GM21515 (cell line): ENCODE measurements around the gene LAMA2.

Experiments used
- ATAC-seq: cut with Tn5 transposase; IDR thresholded peaks from one replicate; pipeline ENCODE4 v1.9.1; 2021; ENCODE audit not compliant: unreplicated experiment

Gene LAMA2

DNA sequence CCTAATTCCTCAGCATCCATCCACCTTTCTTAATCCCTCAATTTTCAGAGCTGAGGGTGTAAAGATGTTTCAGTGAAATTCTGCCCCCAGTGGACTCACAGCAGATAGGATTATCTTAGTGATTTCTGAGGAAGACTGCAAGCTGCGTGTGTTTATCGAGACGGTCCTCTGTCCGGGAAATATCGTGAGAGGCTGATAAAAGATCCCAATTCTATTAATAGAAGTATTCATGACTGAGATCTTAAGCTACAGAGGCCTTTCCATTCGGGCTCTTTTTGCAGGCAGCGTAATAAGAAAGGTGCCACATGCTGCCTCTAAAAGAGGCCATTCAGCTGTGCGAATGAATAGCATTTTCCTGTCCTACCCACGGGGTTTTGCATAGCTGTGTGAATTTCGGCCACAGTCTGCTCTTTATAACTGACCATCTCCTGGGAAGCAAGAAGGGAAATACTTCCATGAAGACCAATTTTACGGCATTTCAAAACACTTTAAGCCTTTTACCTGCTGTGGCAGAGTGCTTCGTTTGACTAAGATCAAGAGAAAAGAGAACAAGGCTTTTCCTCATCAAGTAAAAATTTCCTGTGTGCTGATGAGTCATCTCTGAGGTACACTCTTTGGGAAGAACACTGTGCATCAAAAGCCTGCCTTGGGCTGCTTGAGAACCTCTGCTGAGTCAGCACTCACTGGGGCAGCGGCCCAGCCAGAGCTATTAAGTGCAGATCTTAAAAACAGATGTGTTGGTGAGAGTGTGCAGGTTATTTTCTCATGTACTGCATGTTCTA is 618.2 kb downstream of the LAMA2 start:
- ATAC-seq: no peak

DNA sequence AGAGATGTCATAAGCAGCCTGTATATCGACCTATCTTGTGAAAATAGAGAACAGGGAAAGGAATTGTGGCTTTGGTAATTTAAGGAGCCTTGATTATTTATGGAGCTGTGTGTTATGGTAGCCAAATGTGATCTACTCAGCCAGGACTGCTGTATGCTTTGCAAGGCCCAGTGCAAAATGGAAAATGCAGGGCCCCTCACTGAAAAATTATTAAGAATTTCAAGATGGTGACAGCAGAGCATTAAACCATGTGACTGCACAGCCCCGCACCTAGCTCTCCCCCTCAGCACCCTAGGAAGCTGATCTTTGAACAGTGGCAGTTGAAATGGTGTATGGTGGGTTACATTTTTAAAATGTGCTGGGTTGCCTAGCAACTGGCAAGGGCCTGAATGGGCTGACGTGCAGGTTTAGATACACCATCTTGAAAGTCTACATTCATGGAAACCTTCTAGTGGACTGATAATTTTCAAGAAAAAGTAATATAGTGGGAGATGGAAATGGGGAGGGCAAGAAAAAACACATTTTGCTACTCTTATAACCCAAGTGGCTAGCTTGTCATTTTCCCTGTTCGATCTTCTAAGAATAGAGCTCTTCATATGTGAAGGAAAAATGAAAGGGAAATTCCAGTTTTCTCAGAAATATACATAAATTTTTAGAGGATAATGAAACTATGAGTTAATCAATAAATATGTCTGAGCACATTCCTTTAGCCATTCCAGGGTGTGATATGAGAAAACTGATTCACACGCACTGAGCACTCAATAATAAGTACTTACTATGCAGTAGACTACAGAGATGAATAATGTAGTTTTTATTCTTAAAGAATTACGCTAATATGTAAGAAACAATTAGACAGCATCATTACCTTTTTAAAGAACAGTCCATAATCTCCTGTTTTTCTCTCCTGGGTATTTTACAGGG is 619.1 kb downstream of the LAMA2 start:
- no peak for ATAC-seq

DNA sequence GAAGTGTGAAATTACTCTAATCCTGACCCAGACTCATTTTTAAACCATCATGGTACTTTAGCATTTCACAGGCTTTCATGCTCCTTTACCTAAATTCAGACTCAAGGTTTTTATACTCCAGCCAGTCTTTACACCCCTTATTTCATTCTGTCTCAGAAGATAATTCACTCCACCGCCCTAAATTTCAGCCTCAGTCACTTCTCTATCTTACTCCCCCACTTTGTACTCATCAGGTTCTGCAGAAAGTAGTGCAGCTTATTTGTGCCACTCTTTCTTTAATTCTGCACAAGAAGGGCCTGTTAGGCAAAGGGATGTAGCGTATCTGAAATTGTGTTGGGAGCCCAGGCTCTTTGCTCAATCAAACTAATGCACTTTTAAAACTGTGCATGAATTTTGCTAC is 621.5 kb downstream of the LAMA2 start:
- ATAC-seq: no peak

DNA sequence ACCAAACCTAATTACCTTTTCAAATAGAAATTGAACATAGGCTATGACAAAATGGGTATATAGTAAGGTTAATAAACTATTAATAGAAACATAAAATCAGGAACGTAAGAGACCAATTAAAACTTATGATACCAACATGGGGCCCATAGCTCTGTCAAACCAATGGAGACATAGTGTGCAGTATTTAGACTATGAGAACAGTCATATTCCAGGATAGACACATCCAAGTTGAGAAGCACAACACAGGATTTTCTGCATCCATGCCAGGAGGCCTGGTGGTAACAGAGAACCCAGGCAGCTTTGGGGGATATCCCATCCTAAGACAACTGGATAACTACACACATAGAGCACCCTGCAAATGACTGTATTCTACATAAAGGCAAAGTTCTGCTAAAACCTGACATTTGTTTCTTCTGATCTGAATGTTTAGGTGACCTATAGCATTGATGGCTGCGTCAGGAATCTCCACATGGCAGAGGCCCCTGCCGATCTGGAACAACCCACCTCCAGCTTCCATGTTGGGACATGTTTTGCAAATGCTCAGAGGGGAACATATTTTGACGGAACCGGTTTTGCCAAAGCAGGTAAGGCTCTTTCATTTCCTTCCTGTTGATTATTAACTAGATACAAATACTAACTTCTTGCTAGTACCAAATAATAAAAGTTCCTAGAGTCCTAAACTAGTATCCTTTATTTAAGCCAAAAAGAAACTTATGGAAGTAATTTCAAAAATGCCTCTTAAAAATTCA is 624.3 kb downstream of the LAMA2 start:
- no peak for ATAC-seq

DNA sequence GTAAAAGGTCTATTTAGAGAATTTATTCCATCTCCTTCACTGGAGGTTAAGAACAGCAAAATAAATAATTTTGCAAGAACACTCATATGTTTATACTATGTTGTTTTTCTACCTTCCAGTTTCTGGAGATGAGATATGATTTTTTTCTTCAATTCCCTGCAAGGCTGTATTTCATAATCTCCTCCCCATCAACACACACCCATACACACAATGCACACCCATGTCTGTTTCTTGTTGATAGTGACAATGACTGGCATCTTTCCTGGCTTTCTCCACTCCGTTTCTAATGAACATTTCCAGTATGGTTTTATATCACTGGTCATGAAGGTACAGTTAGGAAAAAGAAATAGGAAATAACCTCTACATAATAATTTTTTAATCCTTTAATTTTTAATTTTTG is 624.9 kb downstream of the LAMA2 start:
- ATAC-seq: no peak

DNA sequence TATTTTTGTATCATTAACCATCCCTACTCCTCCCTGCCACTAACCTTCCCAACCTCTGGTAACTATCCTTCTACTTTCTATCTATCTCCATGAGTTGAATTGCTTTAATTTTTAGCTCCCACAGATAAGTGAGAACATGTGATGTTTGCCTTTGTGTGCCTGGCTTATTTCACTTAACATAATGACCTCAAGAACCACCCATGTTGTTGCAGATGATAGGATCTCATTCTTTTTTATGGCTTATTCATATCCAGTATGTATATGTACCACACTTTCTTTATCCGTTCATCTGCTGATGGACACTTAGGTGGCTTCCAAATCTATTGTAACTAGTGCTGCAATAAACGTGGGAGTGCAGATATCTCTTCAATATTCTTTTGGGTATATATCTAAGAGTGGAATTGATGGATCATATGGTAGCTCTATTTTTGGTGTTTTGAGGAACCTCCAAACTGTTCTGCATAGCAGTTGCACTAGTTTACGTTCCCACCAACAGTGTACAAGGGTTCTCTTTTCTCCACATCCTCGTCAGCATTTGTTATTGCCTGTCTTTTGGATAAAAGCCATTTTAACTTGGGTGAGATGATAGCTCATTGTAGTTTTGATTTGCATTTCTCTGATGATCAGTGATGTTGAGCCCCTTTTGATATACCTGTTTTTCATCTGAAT is 625.7 kb downstream of the LAMA2 start:
- no peak for ATAC-seq

DNA sequence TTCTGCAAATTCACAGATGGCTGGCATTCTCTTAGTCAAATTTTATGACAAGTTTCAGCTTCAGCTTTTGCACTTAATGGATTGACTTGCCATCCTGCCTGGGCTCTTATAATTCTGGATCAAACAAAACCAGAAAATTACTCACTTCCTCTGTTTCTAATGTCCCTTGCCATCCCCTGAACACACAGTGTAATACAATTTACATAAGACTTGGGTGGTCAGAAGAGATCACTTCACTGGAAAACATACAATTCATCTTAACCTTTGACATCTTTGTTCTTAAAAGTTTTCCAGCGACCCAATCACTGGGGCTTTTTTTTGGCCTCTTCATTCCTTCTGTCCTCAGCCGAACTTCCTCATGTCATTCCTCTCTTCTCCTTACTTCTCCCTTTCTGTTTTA is 628.0 kb downstream of the LAMA2 start:
- no peak for ATAC-seq

DNA sequence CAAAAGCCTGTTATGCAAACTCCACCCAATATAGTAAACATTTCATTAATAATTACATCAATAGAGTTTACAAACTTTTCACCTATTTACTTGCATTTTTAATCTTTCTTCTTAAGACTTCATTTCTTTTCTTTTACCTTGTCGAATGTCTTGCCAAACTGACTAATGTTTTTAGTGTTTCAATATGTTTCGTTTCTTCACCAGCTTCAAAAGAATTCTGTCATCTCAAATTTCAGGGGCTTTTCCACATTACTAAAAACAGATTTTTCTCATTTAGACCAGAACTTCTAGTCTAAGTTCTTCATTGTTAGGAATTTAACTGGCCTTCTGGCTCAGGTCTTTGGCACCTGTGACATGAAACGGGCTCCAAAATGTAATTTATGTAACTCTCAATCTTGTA is 630.5 kb downstream of the LAMA2 start:
- no peak for ATAC-seq

DNA sequence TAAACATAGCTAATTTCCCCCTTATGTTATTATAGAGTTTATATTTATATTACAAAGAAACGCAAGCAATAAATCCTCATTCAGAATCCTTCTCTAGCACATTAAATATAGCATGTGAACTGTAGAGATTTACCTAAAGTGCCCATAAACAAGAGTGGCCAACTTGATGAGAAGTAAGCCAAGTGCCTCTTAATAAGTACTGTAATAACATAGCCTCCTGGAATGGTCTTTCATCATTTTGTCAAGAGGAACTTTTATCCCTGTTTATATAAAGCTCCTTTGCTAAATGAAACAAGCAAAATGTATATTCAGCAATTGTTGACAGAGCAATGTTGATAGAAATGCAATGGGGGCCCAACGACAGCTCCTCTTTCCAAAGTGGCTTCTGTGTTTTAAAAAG is 632.1 kb downstream of the LAMA2 start:
- no peak for ATAC-seq

DNA sequence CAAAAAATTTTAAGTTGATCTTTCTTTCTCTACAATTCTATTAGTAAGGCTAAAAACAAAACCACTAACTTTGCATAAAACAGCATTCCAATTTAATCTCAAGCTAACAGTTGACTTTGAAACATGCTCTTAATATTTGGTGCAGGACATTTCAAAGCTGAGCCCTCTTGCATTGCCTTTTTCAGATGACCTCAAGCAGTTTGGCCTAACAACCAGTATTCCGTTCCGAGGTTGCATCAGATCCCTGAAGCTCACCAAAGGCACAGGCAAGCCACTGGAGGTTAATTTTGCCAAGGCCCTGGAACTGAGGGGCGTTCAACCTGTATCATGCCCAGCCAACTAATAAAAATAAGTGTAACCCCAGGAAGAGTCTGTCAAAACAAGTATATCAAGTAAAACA is 633.1 kb downstream of the LAMA2 start:
- no peak for ATAC-seq

DNA sequence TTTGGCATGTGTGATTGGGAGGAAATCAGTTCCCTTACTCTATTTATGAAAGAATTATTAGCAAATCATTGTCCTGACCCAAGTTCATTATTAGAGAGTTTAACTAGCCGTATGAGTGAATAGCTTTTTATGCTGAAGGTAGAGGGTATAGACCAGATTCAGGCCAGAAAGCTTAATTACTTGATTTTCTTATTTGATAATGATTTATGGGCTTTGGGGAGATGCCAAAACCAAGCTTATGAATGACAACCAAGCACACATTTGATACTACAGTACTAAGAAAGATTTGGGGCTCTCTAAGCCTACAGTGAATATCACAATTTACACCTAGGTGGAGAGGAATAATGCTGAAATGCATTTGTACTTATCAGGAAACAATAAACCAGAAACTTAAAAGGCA is 633.8 kb downstream of the LAMA2 start:
- no peak for ATAC-seq

DNA sequence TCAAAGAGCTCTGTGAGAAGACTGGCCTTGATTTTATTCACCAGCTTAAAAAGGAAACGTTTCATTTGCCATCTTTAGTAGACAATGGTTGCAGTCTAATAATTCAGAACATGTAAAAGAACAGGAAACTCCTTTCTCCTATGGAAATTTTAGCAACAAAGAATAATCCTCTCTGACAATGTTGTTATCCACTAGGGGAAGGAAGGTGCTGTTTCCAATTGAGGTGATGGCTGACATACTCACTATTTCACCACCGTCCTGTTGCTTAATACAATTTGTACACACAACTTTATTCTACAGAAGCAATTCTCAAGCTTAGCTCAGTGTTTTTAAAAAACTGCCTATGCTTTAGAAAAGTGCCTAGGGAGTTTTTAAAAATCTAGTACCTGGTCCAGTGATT is 634.4 kb downstream of the LAMA2 start:
- no peak for ATAC-seq

DNA sequence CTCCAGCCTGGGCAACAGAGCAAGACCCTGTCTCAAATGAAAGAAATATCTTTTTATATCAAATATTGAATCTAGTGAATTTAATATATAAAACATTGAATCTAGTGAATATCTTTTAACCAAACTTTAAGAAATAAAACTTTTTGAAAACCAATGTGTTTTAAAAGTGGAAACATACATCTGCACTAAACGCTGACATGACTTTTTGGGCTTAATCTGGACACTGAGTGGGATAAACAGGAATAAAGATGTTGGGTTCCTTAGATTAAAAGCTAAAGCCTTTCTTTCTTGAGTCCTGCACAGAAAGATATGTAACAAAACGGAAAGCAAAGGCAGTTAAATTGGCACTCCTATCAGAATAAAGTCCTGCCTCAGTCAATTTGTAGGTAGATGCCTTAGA is 636.8 kb downstream of the LAMA2 start:
- no peak for ATAC-seq

DNA sequence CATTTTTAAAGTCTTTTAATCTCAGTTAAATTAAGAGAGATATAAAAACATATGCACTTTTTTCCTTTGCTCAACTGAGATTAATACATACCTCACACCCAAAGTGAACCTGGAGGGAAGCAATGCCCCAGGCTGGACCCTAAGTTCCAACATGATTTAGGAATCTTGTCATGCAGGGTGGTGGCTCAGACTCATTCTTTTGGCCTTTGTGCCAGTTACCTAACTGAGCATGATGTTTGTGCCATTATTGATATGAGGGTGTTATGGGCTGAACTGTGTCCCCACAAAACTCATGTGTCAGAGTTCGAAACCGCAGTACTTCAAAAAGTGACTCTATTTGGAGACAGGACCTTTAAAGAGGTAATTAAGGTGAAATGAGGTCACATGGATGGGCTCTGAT is 639.0 kb downstream of the LAMA2 start:
- ATAC-seq: no peak

DNA sequence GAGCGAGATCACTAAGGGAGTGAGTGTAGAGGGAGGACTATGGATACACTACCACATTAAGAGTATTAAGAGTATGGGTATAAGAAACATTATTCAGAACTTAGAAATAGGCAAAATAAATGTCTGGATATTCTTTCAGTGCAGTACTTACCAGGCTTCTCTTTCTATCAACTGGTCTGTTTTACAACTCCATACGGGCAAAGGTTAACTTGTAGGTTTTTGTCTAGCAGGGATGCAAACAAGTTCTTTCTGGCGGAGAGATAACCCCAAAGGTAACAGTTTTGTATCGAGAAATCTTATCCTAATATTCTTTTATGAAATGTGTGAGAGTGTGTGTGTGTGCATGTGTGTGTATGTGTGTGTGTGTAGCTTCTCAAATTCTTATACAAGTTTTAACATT is 640.9 kb downstream of the LAMA2 start:
- no peak for ATAC-seq

DNA sequence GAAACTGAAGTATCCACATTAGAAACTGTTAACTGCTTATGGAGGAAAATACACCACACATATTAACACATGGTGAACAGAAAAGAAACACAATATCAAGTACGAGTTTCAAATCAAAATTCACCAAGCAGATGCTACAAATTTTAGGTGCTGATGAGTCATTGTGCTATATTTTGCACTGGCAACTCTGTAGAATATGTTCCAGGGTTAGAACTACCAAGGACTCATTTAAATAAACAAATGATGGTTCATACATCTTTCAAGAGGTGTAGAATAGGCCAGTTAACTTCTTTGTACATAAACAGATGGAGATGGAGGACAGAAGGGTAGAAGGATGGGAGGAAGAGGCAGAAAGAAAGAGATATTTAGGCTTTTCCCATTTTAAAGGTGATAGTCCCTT is 642.1 kb downstream of the LAMA2 start:
- no peak for ATAC-seq

DNA sequence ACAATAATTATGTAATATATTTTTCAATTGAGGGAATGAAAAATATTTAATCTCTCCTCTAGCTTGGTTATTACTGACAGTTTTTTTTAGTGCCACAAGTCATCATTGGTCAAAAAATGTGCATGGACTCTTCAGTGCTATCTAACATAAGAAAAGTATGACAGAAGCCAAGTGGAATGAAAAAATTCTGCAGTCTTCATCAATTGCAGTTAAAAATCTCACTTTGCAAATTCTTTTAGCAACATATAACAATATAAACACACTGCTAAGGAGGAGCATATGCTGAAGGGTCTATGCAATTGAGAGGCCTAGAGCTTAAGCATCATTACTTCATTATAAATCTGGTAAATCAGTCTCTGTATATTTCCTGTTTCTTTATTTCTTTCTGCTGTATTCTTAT is 652.0 kb downstream of the LAMA2 start:
- no peak for ATAC-seq

DNA sequence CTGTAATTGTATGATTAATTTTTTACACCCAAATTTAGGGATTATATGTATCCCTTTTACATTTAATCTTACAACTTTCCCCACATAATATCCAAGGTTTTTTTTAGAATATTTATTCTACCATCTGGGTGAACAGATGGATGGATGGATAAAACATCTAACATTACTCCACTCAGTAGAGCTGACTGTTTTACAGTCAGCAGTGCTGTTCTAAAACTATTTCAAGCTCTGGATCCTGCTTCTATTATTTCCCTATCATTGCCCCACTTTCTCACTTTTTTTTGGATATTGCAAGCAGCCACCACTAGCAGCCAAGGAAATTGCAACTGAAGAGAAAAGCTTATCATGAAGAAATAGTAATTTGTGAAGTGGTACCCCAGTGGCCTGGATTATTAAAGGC is 653.3 kb downstream of the LAMA2 start:
- no peak for ATAC-seq

DNA sequence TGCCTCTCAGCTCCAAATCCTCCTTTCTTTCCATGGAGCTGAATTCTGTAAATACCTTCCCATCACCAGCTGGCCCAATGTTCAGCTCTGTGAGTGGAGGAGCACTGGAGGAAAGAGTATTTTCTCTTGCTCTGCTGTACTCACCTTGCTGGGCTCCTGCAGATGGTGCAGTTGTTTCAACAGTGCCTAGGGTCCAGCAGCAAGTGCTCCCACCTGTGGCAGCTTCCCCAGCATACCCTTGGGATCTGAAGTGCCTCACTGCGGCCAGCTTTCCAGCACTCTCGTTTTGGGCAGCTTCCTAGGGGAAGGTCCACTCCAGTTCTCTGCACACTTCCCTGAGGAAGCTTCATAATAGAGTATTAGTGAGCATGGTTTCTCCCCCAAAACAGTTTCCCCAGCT is 656.1 kb downstream of the LAMA2 start:
- ATAC-seq: no peak

DNA sequence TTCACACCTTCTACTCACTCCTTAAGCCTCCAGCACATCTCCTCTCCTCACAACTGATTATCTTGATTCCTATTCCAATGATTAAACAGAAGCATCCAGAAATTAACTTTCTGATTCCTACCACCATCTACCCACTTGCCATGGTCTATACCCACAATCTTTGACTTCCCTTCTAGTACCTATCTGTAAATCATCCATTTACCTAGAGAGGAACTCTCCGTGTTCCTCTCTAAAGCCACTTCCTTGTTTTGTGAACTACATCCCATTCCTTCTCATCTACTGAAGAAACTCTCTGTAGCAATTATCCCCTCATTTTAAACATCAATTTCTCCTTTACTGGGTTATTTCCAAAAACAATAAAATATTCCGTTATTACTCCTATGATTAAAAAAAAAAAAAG is 659.8 kb downstream of the LAMA2 start:
- no peak for ATAC-seq

DNA sequence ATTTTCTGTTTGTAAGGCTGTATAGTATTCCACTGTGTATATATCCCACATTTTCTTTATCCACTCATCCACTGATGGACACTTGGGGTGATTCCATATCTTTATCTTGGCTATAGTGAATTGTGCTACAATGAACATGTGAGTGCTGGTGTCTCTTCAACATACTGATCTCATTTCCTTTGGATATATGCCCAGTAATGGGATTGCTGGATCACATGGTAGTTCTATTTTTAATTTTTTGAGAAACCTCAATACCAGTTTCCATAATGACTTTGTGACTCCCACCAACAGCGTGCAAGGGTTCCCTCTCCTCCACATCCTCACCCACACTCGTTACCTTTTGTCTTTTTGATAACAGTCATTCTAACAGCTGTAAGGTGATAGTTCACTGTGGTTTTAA is 661.0 kb downstream of the LAMA2 start:
- ATAC-seq: no peak
